ENCODE data around the gene PRR5L. TPM values are rescaled to one million over a fixed set of nuclear protein-coding genes. Genes with fewer than 3 reads are reported as not detected.

The PRR5L gene
- total RNA-seq, 6 experiments from 2014 or later: 19.9 to 27.5 (median 24.9) TPM

DNA sequence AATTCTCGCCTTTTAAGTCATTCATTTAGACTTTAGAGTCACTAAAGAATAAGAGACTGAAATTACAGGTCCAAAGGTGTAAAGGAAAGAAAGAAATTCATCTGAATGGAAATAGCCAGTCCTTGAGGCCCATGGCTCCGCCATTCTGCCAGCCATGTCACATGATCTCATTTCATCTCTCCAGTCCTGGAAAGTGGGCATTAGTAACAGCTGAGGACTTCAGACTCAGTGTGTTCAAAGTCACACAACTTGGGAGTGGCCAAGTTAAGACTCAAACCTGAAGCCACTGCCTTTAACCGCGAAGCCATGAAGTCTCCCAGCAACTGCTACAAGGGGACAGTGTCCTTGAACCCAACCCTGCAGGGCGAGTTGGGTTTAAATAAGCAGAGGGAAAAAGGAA, 103.7 kb downstream of the PRR5L start:
- Mint-ChIP-seq H3K9me3 (no peaks in the 10 kb centered on the region), H3K4me1 (ENCODE audit: low read depth) (0 out of 2 replicates have a peak, but pooled peaks cover 8% of the 10 kb centered on the region), H3K27me3 (ENCODE audit: insufficient read depth) (no peaks in the 10 kb centered on the region; the same call in 1 of the 2 replicates), H3K4me3 (no peak overlapping the region), H3K36me3 (ENCODE audit: low read depth) (peaks cover 31% of the 10 kb centered on the region), H3K27ac (no peak overlapping the region)
- DNase-seq: no peak
- no peak for TF ChIP-seq CTCF (IDR thresholded peaks at IDR 0.05)

DNA sequence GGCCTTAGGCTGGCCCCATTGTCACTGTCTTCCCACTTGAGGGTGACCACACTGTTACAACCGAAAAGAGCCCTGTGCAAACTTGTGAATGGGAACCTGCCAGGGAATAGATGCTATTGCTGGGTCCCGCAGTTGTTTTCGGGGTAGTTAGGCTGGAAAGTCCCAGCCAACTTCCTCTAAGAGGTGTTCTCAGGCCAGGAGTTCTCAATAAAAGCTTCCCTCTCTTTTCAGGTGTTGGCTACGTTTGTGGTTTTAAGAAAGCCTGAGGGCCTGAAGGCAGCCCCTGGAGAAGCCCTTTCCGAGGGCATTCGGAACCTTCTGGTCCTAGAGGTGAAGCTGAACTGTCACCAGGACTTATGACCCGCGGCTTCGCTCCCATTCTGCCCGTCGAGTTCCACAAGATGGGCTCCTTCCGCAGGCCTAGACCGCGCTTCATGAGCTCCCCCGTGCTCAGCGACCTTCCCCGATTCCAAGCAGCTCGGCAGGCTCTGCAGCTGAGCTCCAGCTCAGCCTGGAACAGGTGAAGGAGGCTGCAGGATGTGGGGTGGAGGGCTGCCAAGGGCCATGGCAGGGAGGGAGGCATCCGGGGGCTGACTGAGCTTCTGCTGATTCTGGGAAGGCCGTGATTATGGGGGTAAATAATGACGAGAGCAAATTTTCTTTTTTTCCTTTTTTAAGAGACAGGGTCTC, 104.8 kb downstream of the PRR5L start:
- Mint-ChIP-seq H3K36me3 (ENCODE audit: low read depth) (peaks cover 38% of the 10 kb centered on the region), H3K4me3 (no peak overlapping the region), H3K27me3 (ENCODE audit: insufficient read depth) (no peaks in the 10 kb centered on the region; the same call in 1 of the 2 replicates), H3K27ac (no peak overlapping the region), H3K4me1 (ENCODE audit: low read depth) (peaks cover 15% of the 10 kb centered on the region), H3K9me3 (no peaks in the 10 kb centered on the region)
- TF ChIP-seq CTCF (IDR thresholded peaks at IDR 0.05): no peak
- no peak for DNase-seq

DNA sequence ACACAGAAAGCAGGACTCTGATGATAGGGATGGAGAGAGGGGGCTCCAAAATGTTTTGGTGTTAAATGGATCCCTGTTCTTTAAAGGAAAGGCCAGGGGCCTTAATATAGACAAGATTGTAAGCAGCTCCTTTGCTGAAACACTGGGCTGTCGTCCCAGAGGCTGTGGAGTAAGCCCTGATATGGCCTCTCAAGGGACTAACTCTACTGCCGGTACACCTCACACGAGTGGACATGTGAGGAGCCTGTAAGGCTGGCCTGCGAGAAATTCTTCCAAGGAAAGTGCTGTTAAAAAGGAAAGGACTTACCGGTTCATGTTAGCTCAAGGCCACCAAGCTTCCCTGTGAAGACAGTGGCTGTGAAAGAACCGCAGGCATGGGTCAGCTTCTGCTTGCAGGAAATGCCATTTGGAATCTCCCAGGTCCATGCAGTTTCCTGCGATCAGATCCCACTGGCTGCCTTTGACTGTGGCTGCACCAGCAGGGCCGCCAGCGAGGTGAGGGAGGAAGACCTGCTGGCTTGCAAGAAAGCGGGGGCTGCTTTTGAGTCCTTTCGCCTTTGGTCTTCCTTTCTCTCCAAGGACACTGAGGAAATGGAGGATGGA, 106.6 kb downstream of the PRR5L start:
- Mint-ChIP-seq H3K27ac (no peak overlapping the region), H3K9me3 (no peaks in the 10 kb centered on the region), H3K36me3 (ENCODE audit: low read depth) (peaks cover 46% of the 10 kb centered on the region), H3K4me3 (no peak overlapping the region), H3K27me3 (ENCODE audit: insufficient read depth) (no peaks in the 10 kb centered on the region; the same call in 1 of the 2 replicates), H3K4me1 (ENCODE audit: low read depth) (peaks cover 21% of the 10 kb centered on the region)
- TF ChIP-seq CTCF (IDR thresholded peaks at IDR 0.05): no peak
- DNase-seq: no peak

- H3K36me3 Mint-ChIP-seq (ENCODE audit: low read depth): peaks cover 45% of the 10 kb centered on the region
- TF ChIP-seq CTCF (IDR thresholded peaks at IDR 0.05): no peak
- no peak overlapping the region for H3K27ac Mint-ChIP-seq
- H3K4me3 Mint-ChIP-seq: no peak overlapping the region
- no peaks in the 10 kb centered on the region; the same call in 1 of the 2 replicates for H3K27me3 Mint-ChIP-seq (ENCODE audit: insufficient read depth)
- no peaks in the 10 kb centered on the region for H3K9me3 Mint-ChIP-seq
- H3K4me1 Mint-ChIP-seq (ENCODE audit: low read depth): peaks cover 25% of the 10 kb centered on the region
- no peak for DNase-seq
These were observed 107.6 kb downstream of the PRR5L start for GRCh38 chr11:36403661-36404060.

DNA sequence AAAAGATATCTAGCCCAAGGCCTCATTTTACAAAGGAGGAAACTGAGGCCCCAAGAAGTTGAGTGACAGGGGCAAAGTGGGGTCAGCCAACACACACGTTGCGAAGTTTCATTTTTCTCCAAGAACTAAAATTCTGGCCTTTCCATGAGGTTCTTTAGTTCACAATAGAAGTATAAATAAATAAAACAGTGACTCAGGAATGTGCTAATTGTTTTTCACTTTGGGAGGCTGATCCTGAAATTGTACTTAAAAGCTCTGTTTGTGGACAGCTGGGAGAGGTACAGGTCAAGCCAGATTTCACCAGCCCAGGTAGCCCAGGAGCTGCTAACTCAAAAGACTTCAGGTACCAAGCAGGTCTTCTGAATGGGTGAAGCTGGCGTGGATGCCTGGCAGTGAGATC, 108.7 kb downstream of the PRR5L start:
- H3K27me3 Mint-ChIP-seq (ENCODE audit: insufficient read depth): no peaks in the 10 kb centered on the region; the same call in 1 of the 2 replicates
- DNase-seq: no peak
- H3K4me3 Mint-ChIP-seq: no peak overlapping the region
- H3K9me3 Mint-ChIP-seq: no peaks in the 10 kb centered on the region
- H3K27ac Mint-ChIP-seq: no peak overlapping the region
- H3K4me1 Mint-ChIP-seq (ENCODE audit: low read depth): peaks cover 35% of the 10 kb centered on the region
- no peak for TF ChIP-seq CTCF (IDR thresholded peaks at IDR 0.05)
- H3K36me3 Mint-ChIP-seq (ENCODE audit: low read depth): peaks cover 49% of the 10 kb centered on the region
